ENCODE data around the gene F13A1.
A peak's percentile ranks its signal among the peaks of the same experiment; 100 is the strongest.

F13A1 gene

DNA sequence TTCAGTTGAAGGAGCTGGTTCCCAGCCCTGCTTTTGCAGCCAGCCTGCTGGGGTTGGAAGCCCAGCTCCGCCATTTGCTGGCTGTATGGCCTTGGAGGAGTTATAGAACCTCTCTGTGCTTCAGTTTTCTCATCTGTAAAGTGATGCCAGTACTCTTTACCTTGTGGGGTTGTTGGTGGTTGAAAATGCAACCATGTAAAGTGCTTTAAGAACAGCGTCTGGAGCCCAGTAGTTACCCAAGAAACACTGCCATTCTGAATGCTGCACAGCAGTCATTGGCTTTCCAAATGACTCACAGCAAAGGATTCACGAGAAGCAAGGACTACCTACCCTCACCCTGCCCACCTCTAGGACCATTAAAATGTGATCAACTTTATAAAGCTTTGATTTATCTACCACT is 154.4 kb downstream of the F13A1 start:
- TF ChIP-seq, protein P1, sequence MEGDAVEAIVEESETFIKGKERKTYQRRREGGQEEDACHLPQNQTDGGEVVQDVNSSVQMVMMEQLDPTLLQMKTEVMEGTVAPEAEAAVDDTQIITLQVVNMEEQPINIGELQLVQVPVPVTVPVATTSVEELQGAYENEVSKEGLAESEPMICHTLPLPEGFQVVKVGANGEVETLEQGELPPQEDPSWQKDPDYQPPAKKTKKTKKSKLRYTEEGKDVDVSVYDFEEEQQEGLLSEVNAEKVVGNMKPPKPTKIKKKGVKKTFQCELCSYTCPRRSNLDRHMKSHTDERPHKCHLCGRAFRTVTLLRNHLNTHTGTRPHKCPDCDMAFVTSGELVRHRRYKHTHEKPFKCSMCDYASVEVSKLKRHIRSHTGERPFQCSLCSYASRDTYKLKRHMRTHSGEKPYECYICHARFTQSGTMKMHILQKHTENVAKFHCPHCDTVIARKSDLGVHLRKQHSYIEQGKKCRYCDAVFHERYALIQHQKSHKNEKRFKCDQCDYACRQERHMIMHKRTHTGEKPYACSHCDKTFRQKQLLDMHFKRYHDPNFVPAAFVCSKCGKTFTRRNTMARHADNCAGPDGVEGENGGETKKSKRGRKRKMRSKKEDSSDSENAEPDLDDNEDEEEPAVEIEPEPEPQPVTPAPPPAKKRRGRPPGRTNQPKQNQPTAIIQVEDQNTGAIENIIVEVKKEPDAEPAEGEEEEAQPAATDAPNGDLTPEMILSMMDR (IDR thresholded peaks at IDR 0.05; ENCODE audit: low read depth, low read length): no peak
- H3K4me3 ChIP-seq (ENCODE audit: low read depth, low read length): no peak overlapping the region
- in situ Hi-C loops (cut with HindIII; ENCODE audit: low sequenced_read_pairs): no loop called here
- no peak for DNase-seq (ENCODE audit: low read depth, low spot score)

GRCh38 chr6:6164367-6164766 is 156.1 kb downstream of the F13A1 start:
- no peak for DNase-seq (ENCODE audit: low read depth, low spot score)
- TF ChIP-seq, protein P1 (IDR thresholded peaks at IDR 0.05; ENCODE audit: low read depth, low read length): no peak
- no peak overlapping the region for H3K4me3 ChIP-seq (ENCODE audit: low read depth, low read length)
- in situ Hi-C loops (cut with HindIII; ENCODE audit: low sequenced_read_pairs): no loop called here

GRCh38 chr6:6154335-6154734 is 166.1 kb downstream of the F13A1 start:
- DNase-seq (ENCODE audit: low read depth, low spot score): no peak
- in situ Hi-C loops (cut with HindIII; ENCODE audit: low sequenced_read_pairs): no loop called here
- H3K4me3 ChIP-seq (ENCODE audit: low read depth, low read length): no peak overlapping the region
- TF ChIP-seq, protein P1 (IDR thresholded peaks at IDR 0.05; ENCODE audit: low read depth, low read length): no peak

GRCh38 chr6:6152060-6152459 is 168.4 kb downstream of the F13A1 start:
- in situ Hi-C loops (cut with HindIII; ENCODE audit: low sequenced_read_pairs): no loop called here
- TF ChIP-seq, protein P1 (IDR thresholded peaks at IDR 0.05; ENCODE audit: low read depth, low read length): no peak
- no peak for DNase-seq (ENCODE audit: low read depth, low spot score)
- no peak overlapping the region for H3K4me3 ChIP-seq (ENCODE audit: low read depth, low read length)

GRCh38 chr6:6148192-6148815 is 172.2 kb downstream of the F13A1 start:
- in situ Hi-C loops (cut with HindIII; ENCODE audit: low sequenced_read_pairs): no loop called here
- DNase-seq (ENCODE audit: low read depth, low spot score): no peak
- H3K4me3 ChIP-seq (ENCODE audit: low read depth, low read length): no peak overlapping the region
- TF ChIP-seq, protein P1 (IDR thresholded peaks at IDR 0.05; ENCODE audit: low read depth, low read length): no peak

GRCh38 chr6:6131492-6132109 is 188.9 kb downstream of the F13A1 start:
- in situ Hi-C loops (cut with HindIII; ENCODE audit: low sequenced_read_pairs): no loop called here
- TF ChIP-seq, protein P1 (IDR thresholded peaks at IDR 0.05; ENCODE audit: low read depth, low read length): peak; percentile 28
- H3K4me3 ChIP-seq (ENCODE audit: low read depth, low read length): no peak overlapping the region
- DNase-seq (ENCODE audit: low read depth, low spot score): no peak

Measured in astrocyte of the spinal cord (primary cell).